Caco-2 (cell line): ENCODE measurements around the gene SFXN2. TPM values are rescaled to one million over a fixed set of nuclear protein-coding genes. Genes with fewer than 3 reads are reported as not detected.

ENCODE experiments used
- BruUV-seq: library from RNA; stranded (reverse); fragments of 400-500 nt; replicated peaks from 2 replicates; lab custom pipeline; 2021; lab: Mats Ljungman, UMichigan
- CTCF ChIA-PET: fragments of 300-600 bp; sonication (Branson Sonifier 250); formaldehyde crosslinking; loops from one replicate; lab custom pipeline; 2022; ENCODE audit warnings: antibody characterized with exemption; lab: Charles Lee
- POLR2A ChIA-PET: fragments of 300-600 bp; sonication (Branson Sonifier 250); formaldehyde crosslinking; loops from one replicate; lab custom pipeline; 2022; ENCODE audit warnings: antibody characterized with exemption; lab: Charles Lee
- DNase-seq, 2 experiments: peaks; one replicate each; pipeline versions ENCODE4 v3.0.0 to v3.0.0-alpha.2; 2020 to 2022
- H3K27me3 ChIP-seq: replicated peaks from 2 replicates; pipeline ENCODE4 v1.6.0; 2011; ENCODE audit warnings: low read length; ENCODE audit not compliant: control insufficient read depth, insufficient read depth
- H3K36me3 ChIP-seq: 2 replicates; pipeline ENCODE4 v1.5.1; 2011; ENCODE audit warnings: low read length; ENCODE audit not compliant: control insufficient read depth, insufficient read depth
- H3K4me1 ChIP-seq: fragments of 250-450 bp; sonication (Bioruptor Pico); 2 replicates; pipeline ENCODE4 v1.5.1; 2020; ENCODE audit warnings: mild to moderate bottlenecking
- H3K4me3 ChIP-seq: 2 replicates; pipeline ENCODE4 v1.5.1; 2011; ENCODE audit warnings: low read depth, mild to moderate bottlenecking, control low read depth, low read length
- H3K9me3 ChIP-seq: fragments of 250-450 bp; sonication (Bioruptor Pico); 2 replicates; pipeline ENCODE4 v1.5.1; 2020; ENCODE audit warnings: mild to moderate bottlenecking, moderate library complexity
- H3K27ac Mint-ChIP-seq: one replicate; pipeline ENCODE4 v1.8.0; 2022; ENCODE audit warnings: mixed read lengths; ENCODE audit not compliant: unreplicated experiment
- H3K27me3 Mint-ChIP-seq: one replicate; pipeline ENCODE4 v1.8.0; 2022; ENCODE audit warnings: mixed read lengths; ENCODE audit not compliant: insufficient read depth, unreplicated experiment
- H3K36me3 Mint-ChIP-seq: one replicate; pipeline ENCODE4 v1.8.0; 2022; ENCODE audit warnings: mild to moderate bottlenecking, mixed read lengths; ENCODE audit not compliant: insufficient read depth, unreplicated experiment
- H3K4me1 Mint-ChIP-seq: one replicate; pipeline ENCODE4 v1.8.0; 2022; ENCODE audit warnings: low read depth, mixed read lengths; ENCODE audit not compliant: unreplicated experiment
- H3K4me3 Mint-ChIP-seq: one replicate; pipeline ENCODE4 v1.8.0; 2022; ENCODE audit warnings: mild to moderate bottlenecking, moderate library complexity, mixed read lengths; ENCODE audit not compliant: unreplicated experiment
- H3K9me3 Mint-ChIP-seq: one replicate; pipeline ENCODE4 v1.8.0; 2022; ENCODE audit warnings: mixed read lengths; ENCODE audit not compliant: unreplicated experiment
- intact Hi-C: fragments of 100-400 bp; cut with micrococcal nuclease; formaldehyde crosslinking; loops from one replicate; pipeline ENCODE4 v1.10.0; 2022; ENCODE audit not compliant: unreplicated experiment
- total RNA-seq: library from RNA; stranded (reverse); gene quantifications from 2 replicates; pipeline ENCODE4 v1.2.3, GENCODE V29; 2022
- TF ChIP-seq, protein P1 (sequence below), 2 experiments: fragments of 200-600 bp in 1 of 2; IDR thresholded peaks; 1 replicate in 1 of 2; 2 replicates in 1 of 2; pipeline versions ENCODE4 v1.5.1 to v1.8.0; 2011 to 2022; ENCODE audit warnings: antibody characterized with exemption in 1 of 2, control low read depth in 1 of 2, inconsistent platforms in 1 of 2, low read depth in 1 of 2, low read length in 1 of 2, mild to moderate bottlenecking in 1 of 2, moderate library complexity in 1 of 2; ENCODE audit not compliant: insufficient read depth in 1 of 2, severe bottlenecking in 1 of 2, unreplicated experiment in 1 of 2

SFXN2 gene
- total RNA-seq, 1 experiment from 2014 or later, result 40.0 TPM

DNA sequence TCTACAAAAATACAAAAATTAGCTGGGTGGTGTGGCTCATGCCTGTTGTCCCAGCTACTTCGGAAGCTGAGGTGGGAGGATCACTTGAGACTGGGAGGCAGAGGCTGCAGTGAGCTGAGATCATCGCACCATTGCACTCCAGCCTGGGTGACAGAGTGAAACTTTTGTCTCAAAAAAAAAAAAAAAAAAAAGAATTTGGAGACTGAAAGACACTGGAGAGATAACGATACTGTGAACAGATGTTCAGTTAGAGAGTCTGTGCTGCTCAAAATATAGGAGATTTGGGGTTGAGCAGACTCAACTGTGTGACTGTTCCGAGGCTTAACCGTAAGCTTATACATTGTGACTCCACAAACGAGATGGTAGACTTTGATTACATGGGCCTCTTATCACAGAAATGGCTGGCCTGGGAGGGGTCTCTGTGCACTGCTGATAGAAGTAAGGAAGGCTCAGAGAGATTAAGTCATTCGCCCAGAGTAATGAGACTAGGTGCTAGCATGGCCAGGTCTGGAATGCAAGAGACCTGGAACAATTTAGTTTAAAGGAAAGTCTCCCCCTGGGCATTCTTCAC is 48.7 kb downstream of the SFXN2 start:
- no peak overlapping the region for H3K4me3 ChIP-seq
- intact Hi-C loops, result loop anchor here (2.0 kb wide), 1 partner anchor 14 kb away; no protein-coding TSS in a partner anchor
- ChIA-PET CTCF (interaction anchor here (0.6 to 1.1 kb wide), 2 partner anchors 14 to 50 kb away, joined by 3 to 4 read pairs; no protein-coding TSS in a partner anchor), POLR2A (no interaction called here)
- Mint-ChIP-seq H3K36me3 (peaks cover 10% of the 10 kb centered on the region), H3K4me3 (no peak overlapping the region), H3K27ac (peak overlapping the region; percentile 81), H3K9me3 (no peaks in the 10 kb centered on the region), H3K27me3 (no peaks in the 10 kb centered on the region), H3K4me1 (peaks cover 26% of the 10 kb centered on the region)
- H3K36me3 ChIP-seq, result no peaks in the 10 kb centered on the region
- BruUV-seq, result no TSS peak
- no peaks in the 10 kb centered on the region for H3K27me3 ChIP-seq
- H3K4me1 ChIP-seq, result peaks cover 47% of the 10 kb centered on the region
- DNase-seq, result no peak
- no peaks in the 10 kb centered on the region; the same call in 1 of the 2 replicates for H3K9me3 ChIP-seq
- TF ChIP-seq, protein P1, sequence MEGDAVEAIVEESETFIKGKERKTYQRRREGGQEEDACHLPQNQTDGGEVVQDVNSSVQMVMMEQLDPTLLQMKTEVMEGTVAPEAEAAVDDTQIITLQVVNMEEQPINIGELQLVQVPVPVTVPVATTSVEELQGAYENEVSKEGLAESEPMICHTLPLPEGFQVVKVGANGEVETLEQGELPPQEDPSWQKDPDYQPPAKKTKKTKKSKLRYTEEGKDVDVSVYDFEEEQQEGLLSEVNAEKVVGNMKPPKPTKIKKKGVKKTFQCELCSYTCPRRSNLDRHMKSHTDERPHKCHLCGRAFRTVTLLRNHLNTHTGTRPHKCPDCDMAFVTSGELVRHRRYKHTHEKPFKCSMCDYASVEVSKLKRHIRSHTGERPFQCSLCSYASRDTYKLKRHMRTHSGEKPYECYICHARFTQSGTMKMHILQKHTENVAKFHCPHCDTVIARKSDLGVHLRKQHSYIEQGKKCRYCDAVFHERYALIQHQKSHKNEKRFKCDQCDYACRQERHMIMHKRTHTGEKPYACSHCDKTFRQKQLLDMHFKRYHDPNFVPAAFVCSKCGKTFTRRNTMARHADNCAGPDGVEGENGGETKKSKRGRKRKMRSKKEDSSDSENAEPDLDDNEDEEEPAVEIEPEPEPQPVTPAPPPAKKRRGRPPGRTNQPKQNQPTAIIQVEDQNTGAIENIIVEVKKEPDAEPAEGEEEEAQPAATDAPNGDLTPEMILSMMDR (IDR thresholded peaks at IDR 0.05; ENCODE audit: insufficient read depth in 1 of 2, low read depth in 1 of 2, low read length in 1 of 2, severe bottlenecking in 1 of 2, unreplicated experiment in 1 of 2), result no peak

DNA sequence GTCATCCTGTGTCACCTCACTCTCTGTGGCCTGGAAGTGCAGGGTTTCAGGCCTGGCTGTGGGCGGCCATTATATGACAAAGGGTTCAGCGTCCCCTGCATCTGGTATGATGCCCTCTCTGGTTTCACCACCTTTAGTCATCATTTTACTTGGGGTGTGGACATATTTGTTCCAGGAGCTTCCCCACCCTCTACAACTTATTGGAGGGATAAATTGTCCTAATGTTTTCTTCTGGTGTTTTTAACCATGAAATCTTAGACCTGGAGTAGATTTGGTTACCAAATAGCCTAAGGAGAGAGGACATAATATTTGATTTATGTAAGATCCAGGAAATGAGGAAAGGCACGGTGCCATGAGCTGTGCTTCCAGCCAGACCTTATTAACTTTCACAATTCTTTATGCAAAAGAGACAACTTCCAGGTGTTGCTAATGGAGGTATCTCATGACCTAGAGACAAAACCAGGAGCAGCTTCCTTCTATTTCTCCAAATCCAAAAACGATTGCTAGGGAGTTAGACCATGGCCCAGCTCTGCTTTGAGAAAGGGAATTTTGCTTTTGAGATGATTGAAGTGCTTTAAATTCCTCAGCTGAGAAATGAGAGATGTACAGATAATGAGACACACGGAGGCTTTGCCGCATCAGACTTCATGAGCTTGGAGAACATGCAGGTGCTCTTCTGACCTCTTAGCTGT is 50.2 kb downstream of the SFXN2 start:
- peaks cover 10% of the 10 kb centered on the region for H3K36me3 Mint-ChIP-seq
- no peaks in the 10 kb centered on the region for H3K9me3 Mint-ChIP-seq
- no TSS peak for BruUV-seq
- peaks cover 33% of the 10 kb centered on the region for H3K4me1 Mint-ChIP-seq
- no peak overlapping the region for H3K4me3 Mint-ChIP-seq
- DNase-seq, result peak; percentile 33 to 61
- ChIA-PET POLR2A (interaction anchor here (1.3 kb wide), 1 partner anchor 13 kb away, joined by 6 read pairs; no protein-coding TSS in a partner anchor), CTCF (interaction anchor here (0.7 to 1.5 kb wide), 4 partner anchors 11 to 153 kb away, joined by 3 to 6 read pairs (median 4); partner anchors contain the start of genes ARL3, CNNM2 and SFXN2)
- H3K27ac Mint-ChIP-seq, result peak overlapping the region; percentile 43
- H3K9me3 ChIP-seq, result no peaks in the 10 kb centered on the region; the same call in 1 of the 2 replicates
- H3K36me3 ChIP-seq, result no peaks in the 10 kb centered on the region
- TF ChIP-seq, protein P1 (IDR thresholded peaks at IDR 0.05; ENCODE audit: insufficient read depth in 1 of 2, low read depth in 1 of 2, low read length in 1 of 2, severe bottlenecking in 1 of 2, unreplicated experiment in 1 of 2), result no peak
- peaks cover 50% of the 10 kb centered on the region for H3K4me1 ChIP-seq
- intact Hi-C loops, result no loop called here
- H3K4me3 ChIP-seq, result no peak overlapping the region
- H3K27me3 Mint-ChIP-seq, result no peaks in the 10 kb centered on the region
- no peaks in the 10 kb centered on the region for H3K27me3 ChIP-seq

DNA sequence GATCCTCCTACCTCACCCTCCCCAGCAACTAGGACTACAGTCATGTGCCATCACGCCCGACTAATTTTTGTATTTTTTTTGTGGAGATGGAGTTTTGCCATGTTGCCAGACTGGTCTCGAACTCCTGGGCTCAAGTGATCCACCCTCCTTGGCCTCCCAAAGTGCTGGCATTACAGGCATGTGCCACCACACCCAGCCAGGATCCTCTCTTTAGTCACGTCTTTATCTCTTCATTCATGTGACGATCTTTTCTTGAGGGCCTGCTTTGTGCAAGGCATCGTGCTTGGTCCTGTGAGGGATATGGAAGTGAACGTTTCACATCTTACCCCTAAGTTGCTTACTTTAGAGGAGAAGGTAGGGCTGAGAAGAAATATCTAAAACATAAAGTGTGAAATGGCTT is 50.9 kb downstream of the SFXN2 start:
- DNase-seq, result no peak
- BruUV-seq, result no TSS peak
- Mint-ChIP-seq H3K9me3 (no peaks in the 10 kb centered on the region), H3K27me3 (no peaks in the 10 kb centered on the region), H3K36me3 (peaks cover 10% of the 10 kb centered on the region), H3K4me3 (no peak overlapping the region), H3K4me1 (peaks cover 40% of the 10 kb centered on the region), H3K27ac (peak overlapping the region; percentile 43)
- CTCF ChIA-PET, result interaction anchor here (0.7 to 1.5 kb wide), 4 partner anchors 12 to 153 kb away, joined by 3 to 6 read pairs (median 4); partner anchors contain the start of genes ARL3, CNNM2 and SFXN2
- Histone ChIP-seq H3K36me3 (no peaks in the 10 kb centered on the region), H3K4me1 (peaks cover 57% of the 10 kb centered on the region), H3K9me3 (no peaks in the 10 kb centered on the region; the same call in 1 of the 2 replicates), H3K4me3 (no peak overlapping the region), H3K27me3 (no peaks in the 10 kb centered on the region)
- TF ChIP-seq, protein P1 (IDR thresholded peaks at IDR 0.05; ENCODE audit: insufficient read depth in 1 of 2, low read depth in 1 of 2, low read length in 1 of 2, severe bottlenecking in 1 of 2, unreplicated experiment in 1 of 2), result no peak
- POLR2A ChIA-PET, result interaction anchor here (1.3 kb wide), 1 partner anchor 12 kb away, joined by 6 read pairs; no protein-coding TSS in a partner anchor
- intact Hi-C loops, result no loop called here
